Peyer's patch (tissue), 4 donors: ENCODE measurements around the gene HSD3B1. TPM values are rescaled to one million over a fixed set of nuclear protein-coding genes. Genes with fewer than 3 reads are reported as not detected.

ENCODE experiments used
- DNase-seq, 3 donors: peaks; one replicate each; pipeline ENCODE4 v3.0.0-alpha.2; 2017 to 2019
- H3K27ac ChIP-seq, 4 donors: fragments of 200-600 bp; sonication (generic); one replicate each; pipeline ENCODE4 v1.5.1; 2016 to 2019
- H3K27me3 ChIP-seq, 2 donors: fragments of 200-600 bp; sonication (generic); one replicate each; pipeline ENCODE4 v1.5.1; 2019
- H3K36me3 ChIP-seq, 3 donors: fragments of 200-600 bp; sonication (generic); one replicate each; pipeline ENCODE4 v1.5.1; 2016 to 2019
- H3K4me1 ChIP-seq, 4 donors: fragments of 200-600 bp; sonication (generic); one replicate each; pipeline ENCODE4 v1.5.1; 2016 to 2019
- H3K4me3 ChIP-seq, 4 donors: fragments of 200-600 bp; sonication (generic); 1 replicate in 3 of 4; 2 replicates in 1 of 4; pipeline ENCODE4 v1.5.1; 2016 to 2019; ENCODE audit warnings: mild to moderate bottlenecking in 1 of 4
- H3K9me3 ChIP-seq, 4 donors: fragments of 200-600 bp; sonication (generic); one replicate each; pipeline ENCODE4 v1.5.1; 2016 to 2019; ENCODE audit warnings: mild to moderate bottlenecking in 1 of 4
- CTCF ChIP-seq, 6 experiments: fragments of 450-650 bp in 4 of 6; fragments of 200-600 bp in 2 of 6; sonication (generic) in 1 of 6; IDR thresholded peaks; one replicate each; pipeline ENCODE4 v1.5.1; 2017 to 2019; ENCODE audit warnings: antibody characterized with exemption in 6 of 6, mild to moderate bottlenecking in 3 of 6, moderate library complexity in 1 of 6
- POLR2A ChIP-seq, 2 donors: fragments of 450-650 bp; IDR thresholded peaks; one replicate each; pipeline ENCODE4 v1.5.1; 2017; ENCODE audit warnings: antibody characterized with exemption in 2 of 2, mild to moderate bottlenecking in 2 of 2, moderate library complexity in 2 of 2
- total RNA-seq, 4 donors: library from RNA; depleted of rRNA; stranded (reverse); fragments of >200 nt; gene quantifications; one replicate each; pipeline ENCODE4 v1.1.0, GENCODE V29; 2016

Gene HSD3B1
- total RNA-seq, 4 donors from 2014 or later, result 61.3 to 121 (median 71.3) TPM; not detected in 1

GRCh38 chr1:119541389-119541788 lies 34.4 kb downstream of the HSD3B1 start:
- Histone ChIP-seq H3K27me3 (no peaks in the 10 kb centered on the region), H3K4me1 (no peaks in the 10 kb centered on the region), H3K36me3 (no peaks in the 10 kb centered on the region), H3K4me3 (no peak overlapping the region), H3K27ac (no peak overlapping the region), H3K9me3 (no peaks in the 10 kb centered on the region)
- no peak for DNase-seq
- TF ChIP-seq CTCF (IDR thresholded peaks at IDR 0.05) (no peak), POLR2A (IDR thresholded peaks at IDR 0.05) (no peak)

GRCh38 chr1:119542492-119542946 lies 35.5 kb downstream of the HSD3B1 start:
- no peak for DNase-seq
- no peak overlapping the region for H3K27ac ChIP-seq

GRCh38 chr1:119544165-119544762 lies 37.3 kb downstream of the HSD3B1 start:
- DNase-seq, result peak in 1 of 3 donors; percentile 65
- no peak overlapping the region for H3K4me3 ChIP-seq
- H3K9me3 ChIP-seq, result no peaks in the 10 kb centered on the region
- TF ChIP-seq POLR2A (IDR thresholded peaks at IDR 0.05), result no peak
- TF ChIP-seq CTCF (IDR thresholded peaks at IDR 0.05), result peak in 4 of 6 experiments; percentile 32 to 48 (median 40)
- H3K27me3 ChIP-seq, result no peaks in the 10 kb centered on the region
- H3K4me1 ChIP-seq, result no peaks in the 10 kb centered on the region
- no peak overlapping the region for H3K27ac ChIP-seq
- H3K36me3 ChIP-seq, result no peaks in the 10 kb centered on the region

More at GRCh38 chr1:119542492-119542946, 35.5 kb downstream of the HSD3B1 start:
- Histone ChIP-seq H3K9me3 (no peaks in the 10 kb centered on the region), H3K4me3 (no peak overlapping the region), H3K4me1 (no peaks in the 10 kb centered on the region), H3K27me3 (no peaks in the 10 kb centered on the region), H3K36me3 (no peaks in the 10 kb centered on the region)
- TF ChIP-seq CTCF (IDR thresholded peaks at IDR 0.05) (no peak), POLR2A (IDR thresholded peaks at IDR 0.05) (no peak)

- no peaks in the 10 kb centered on the region for H3K4me1 ChIP-seq
- no peak for DNase-seq
Observed at GRCh38 chr1:119546641-119547040, 39.6 kb downstream of the HSD3B1 start.

GRCh38 chr1:119547306-119547705 lies 40.3 kb downstream of the HSD3B1 start:
- TF ChIP-seq POLR2A (IDR thresholded peaks at IDR 0.05), result no peak
- H3K27ac ChIP-seq, result no peak overlapping the region
- H3K4me1 ChIP-seq, result no peaks in the 10 kb centered on the region
- H3K9me3 ChIP-seq, result no peaks in the 10 kb centered on the region
- H3K4me3 ChIP-seq, result no peak overlapping the region
- no peak for DNase-seq
- no peaks in the 10 kb centered on the region for H3K27me3 ChIP-seq
- H3K36me3 ChIP-seq, result no peaks in the 10 kb centered on the region

More at GRCh38 chr1:119546641-119547040, 39.6 kb downstream of the HSD3B1 start:
- H3K36me3 ChIP-seq, result no peaks in the 10 kb centered on the region
- H3K4me3 ChIP-seq, result no peak overlapping the region
- H3K27ac ChIP-seq, result no peak overlapping the region
- no peaks in the 10 kb centered on the region for H3K9me3 ChIP-seq
- TF ChIP-seq POLR2A (IDR thresholded peaks at IDR 0.05) (no peak), CTCF (IDR thresholded peaks at IDR 0.05) (no peak)
- H3K27me3 ChIP-seq, result no peaks in the 10 kb centered on the region

GRCh38 chr1:119547805-119548204 lies 40.8 kb downstream of the HSD3B1 start:
- H3K4me1 ChIP-seq, result no peaks in the 10 kb centered on the region
- DNase-seq, result no peak
- no peaks in the 10 kb centered on the region for H3K9me3 ChIP-seq
- no peak overlapping the region for H3K4me3 ChIP-seq
- no peak overlapping the region for H3K27ac ChIP-seq
- TF ChIP-seq POLR2A (IDR thresholded peaks at IDR 0.05) (no peak), CTCF (IDR thresholded peaks at IDR 0.05) (no peak)
- H3K27me3 ChIP-seq, result no peaks in the 10 kb centered on the region
- H3K36me3 ChIP-seq, result no peaks in the 10 kb centered on the region
